SKM-1 treated with dmso at 0.1 percent for 144 hours (cell line): Measurements from ENCODE around the gene OR2AK2.

Source experiments
- DNase-seq: peaks from one replicate; lab custom pipeline; 2025; ENCODE audit not compliant: unreplicated experiment; lab: John Stamatoyannopoulos, UW

OR2AK2 gene, protein sequence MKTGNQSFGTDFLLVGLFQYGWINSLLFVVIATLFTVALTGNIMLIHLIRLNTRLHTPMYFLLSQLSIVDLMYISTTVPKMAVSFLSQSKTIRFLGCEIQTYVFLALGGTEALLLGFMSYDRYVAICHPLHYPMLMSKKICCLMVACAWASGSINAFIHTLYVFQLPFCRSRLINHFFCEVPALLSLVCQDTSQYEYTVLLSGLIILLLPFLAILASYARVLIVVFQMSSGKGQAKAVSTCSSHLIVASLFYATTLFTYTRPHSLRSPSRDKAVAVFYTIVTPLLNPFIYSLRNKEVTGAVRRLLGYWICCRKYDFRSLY

DNA sequence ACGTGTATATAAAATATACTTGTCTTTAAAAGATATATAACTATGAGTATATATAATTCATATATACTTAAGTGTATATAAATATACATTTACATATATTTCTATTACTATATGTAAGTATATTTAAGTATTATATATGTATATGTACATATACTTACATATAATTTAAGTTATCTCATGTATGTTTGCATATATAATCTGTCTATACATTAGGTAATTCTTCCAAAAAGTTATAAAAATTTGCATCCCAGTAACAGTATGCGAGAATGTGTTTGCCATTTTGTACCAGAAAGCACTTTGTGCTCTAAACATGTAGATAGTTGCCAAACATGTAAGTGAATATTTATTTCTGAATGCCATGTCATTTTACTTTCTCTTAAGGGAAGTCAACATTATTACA, at the start of gene OR2AK2:
Gene OR2AK2 (plus strand): TSS at position 301 of the 400 bp plus-strand sequence. CDS start 144 bp downstream, outside the sequence.
- DNase-seq: no peak

- no peak for DNase-seq
Observed at GRCh38 chr1:247919952-247920351, 45.1 kb upstream of the OR2AK2 start, which contains the start of gene OR2T8. TSS of gene OR2T8 (plus strand) at chr1:247920252. CDS start at chr1:247921018, 766 bp downstream.

- no peak for DNase-seq
Observed at GRCh38 chr1:247923941-247924340, 41.1 kb upstream of the OR2AK2 start.

DNA sequence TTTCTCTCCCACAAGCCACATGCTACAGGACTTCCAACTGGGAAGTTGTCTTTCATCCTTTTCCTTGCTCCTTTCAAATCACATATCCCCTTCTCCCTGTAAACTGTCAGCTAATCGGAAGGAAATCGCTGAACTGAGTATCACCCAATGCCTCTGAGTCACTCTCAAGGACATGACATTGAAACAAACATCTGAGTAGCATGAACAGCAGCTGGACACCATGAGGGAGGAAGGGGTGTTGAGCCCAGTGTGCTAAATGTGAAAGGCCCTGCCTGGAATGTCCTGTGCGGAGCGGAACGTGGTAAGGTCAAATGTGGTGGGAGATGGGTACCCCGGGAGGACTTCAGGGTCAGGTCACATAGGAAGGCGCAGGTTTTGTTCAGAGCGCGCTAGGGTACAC, 40.2 kb upstream of the OR2AK2 start, which contains the start of gene OR2AJ1:
Gene OR2AJ1 (plus strand): TSS at position 22 of the 400 bp plus-strand sequence. CDS start 8,880 bp downstream, outside the sequence.
- DNase-seq: no peak

- no peak for DNase-seq
Observed at GRCh38 chr1:247933989-247934388, 31.0 kb upstream of the OR2AK2 start.

GRCh38 chr1:247935781-247936180, 29.3 kb upstream of the OR2AK2 start:
- no peak for DNase-seq

DNA sequence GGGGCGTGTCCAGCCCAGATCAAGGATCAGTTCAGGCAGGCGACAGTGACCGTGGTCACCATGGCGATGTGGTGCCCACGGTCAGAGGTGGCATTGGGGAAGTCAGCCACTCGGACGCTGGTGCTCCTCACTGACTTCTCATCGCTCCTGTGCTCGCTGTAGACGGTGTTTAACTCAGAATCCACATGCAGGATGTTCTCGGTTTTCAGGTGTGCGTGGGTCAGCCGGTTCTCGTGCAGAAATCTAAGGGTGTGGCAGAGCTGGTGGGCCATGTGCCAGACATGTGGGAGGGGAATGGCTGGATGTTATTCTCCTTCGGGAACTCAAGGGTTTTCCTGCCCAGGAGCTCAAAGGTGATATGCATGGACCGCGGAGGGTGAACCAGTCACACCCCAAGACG, 28.6 kb upstream of the OR2AK2 start:
- DNase-seq: no peak

DNA sequence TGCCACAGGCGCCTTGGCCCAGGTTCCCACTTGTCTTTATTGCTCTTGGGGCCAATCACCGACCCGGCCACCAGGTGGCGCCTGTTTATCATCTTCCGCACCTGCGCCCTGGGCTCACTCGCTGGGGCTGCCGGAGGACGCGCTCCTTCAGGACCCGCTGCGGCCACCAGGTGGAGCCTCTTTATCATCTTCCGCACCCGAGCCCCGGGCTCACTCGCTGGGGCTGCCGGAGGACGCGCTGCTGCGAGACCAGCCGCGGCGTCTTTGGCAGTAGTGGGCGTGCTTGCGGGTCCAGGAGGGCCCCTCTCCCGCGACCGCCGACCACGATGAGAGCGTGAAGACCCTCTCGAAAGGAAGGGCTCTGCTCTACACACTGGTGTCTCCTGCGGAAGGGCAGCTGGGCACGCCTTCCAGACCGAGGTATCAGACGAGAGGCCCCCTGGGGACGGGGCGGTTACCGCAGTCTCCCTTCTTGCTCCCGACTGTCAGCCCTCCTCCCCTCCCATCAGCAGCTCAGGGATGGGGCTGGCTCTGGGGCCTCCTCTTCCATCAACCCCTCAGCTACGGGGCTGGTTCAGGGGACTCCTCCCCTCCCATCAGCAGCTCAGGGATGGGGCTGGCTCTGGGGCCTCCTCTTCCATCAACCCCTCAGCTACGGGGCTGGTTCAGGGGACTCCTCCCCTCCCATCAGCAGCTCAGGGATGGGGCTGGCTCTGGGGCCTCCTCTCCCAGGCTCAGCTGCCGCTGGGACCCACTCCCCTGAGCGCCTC, 27.9 kb upstream of the OR2AK2 start:
- peak; percentile 97 for DNase-seq

DNA sequence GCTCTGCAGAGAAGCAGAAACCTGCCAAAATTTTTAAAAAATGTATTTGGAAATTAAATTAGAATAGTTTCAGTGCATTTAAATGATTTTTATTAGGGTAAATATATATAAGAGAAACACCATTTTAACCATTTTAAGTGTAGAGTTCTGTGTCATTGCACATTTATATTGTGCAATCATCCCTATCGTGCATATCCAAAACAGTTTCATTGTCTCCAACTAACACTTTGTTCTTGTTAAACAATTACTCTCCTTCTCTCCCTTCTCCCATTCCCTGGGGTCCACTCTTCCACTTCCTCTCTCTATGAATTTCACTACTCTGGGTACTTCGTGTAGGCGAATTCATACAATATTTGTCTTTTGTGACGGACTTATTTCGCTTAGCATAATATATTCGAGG, 22.4 kb upstream of the OR2AK2 start:
- DNase-seq: no peak

DNA sequence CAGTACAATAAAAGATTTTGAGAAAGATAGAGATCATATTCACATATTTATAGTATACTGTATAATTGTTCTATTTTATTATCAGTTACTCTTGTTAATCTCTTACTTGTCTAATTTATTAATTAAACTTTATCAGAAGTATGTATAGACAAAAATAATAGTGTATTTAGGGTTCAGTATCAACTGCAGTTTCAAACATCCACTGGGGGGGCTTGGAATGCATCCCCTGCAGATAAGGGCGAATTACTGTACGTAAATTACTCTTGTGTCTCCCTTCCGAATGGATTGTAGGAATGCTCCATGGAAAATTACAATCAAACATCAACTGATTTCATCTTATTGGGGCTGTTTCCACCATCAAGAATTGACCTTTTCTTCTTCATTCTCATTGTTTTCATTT, 16.5 kb upstream of the OR2AK2 start, which contains the start of gene OR2L8:
Gene OR2L8 (plus strand): TSS at position 301 of the 400 bp plus-strand sequence. CDS start 0 bp downstream, at position 301.
- no peak for DNase-seq

DNA sequence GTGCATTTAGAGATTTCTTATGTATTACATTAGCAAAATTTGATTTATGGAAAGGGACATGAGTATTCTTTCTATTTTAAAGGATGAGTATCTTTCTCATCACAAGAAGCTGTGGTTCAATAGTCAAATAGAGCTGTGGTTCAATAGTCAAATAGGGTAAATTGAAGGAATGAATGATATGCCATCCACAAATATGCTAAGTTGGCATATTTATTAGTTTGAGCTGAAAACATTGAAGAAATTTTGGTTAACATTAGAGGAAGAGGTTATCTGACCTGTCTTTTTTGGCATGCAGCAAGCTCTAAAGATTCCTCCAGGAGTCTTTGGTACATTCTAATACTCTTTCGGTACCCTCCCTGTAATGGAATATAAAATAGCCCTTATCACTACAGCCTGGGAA, 11.6 kb upstream of the OR2AK2 start:
- DNase-seq: no peak

- no peak for DNase-seq
Observed at GRCh38 chr1:247961791-247962190, 3.2 kb upstream of the OR2AK2 start.

DNA sequence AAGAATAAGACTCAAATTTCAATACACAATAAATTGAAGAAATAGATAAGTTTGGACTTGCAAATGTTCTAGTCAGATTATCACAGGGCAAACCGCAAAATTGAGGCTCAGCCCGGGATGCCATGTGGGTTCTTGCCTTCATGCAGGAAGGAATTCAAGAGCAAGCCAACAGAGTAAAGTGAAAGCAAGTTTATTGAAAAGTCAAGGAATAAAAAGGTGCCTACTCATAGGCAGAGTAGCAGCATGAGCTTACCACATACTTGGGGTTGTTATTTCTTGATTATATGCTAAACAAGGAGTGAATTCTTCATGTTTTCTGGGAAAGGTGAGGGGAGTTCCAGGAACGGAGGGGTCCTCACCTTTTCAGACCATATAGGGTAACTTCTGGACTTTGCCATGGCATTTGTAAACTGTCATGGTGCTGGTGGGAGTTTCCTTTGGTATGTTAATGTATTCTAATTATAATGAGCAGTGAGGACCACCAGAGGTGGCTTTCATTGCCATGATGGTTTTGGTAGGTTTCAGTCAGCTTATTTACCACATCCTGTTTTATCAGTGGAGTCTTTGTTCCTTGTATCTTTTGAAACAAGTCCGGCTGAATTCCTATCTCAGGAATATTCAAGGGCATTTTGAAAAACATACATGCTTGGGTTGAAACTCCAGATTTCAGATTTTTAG, 2.0 kb upstream of the OR2AK2 start:
- DNase-seq: no peak

DNA sequence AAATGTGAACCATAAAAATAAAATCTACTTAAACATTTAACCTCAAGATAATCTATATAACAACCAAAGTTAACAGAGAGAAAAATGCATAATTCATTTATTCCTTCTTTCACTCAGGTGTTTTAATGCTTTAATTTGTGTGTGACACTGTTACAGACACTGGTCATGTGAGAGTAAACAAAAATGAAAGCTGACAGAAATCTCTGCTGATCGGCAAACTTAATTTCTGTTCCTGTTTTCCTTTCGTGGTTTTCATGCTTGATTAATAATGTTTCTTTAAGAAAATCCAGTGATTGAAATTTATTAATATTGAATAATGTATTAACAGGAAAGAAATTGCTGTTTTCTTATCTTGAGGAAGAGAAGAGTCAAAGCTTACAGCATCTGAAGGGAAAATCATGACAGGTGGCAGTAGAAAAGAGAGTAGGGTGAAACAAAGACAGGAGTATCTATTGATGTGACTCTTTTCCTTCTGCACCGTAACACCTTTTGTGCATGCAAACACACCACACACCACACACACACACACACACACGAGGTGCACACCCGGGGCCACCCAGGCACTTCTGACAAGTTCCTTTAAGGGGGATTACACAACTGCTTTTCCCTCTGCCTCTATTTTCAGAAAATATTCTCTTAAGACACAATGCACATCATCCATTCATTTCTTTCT, 1.6 kb downstream of the OR2AK2 start:
- DNase-seq: no peak

- DNase-seq: no peak
Observed at GRCh38 chr1:247992986-247993385, 28.0 kb downstream of the OR2AK2 start.

DNA sequence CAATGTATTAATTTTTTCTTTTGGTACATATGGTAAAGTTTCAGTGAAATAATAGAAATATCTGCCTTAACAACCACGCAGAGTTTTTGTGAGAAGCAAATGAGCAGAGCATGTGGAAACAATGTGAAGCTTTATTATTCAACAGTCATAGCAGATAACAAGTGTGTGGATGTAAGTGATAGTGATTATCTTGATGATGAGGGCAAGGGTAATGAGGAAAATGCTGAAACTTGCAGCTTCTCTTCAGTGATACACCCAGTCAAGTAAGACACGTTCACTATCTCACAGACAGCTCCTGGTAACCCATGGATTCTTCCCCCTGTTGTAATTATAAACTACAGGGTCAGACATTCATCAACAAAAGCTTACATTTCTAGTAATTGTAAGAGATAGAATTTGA, 33.8 kb downstream of the OR2AK2 start:
- no peak for DNase-seq

- DNase-seq: no peak
Observed at GRCh38 chr1:248000169-248000568, 35.1 kb downstream of the OR2AK2 start.

GRCh38 chr1:248007778-248008177, 42.7 kb downstream of the OR2AK2 start:
- DNase-seq: no peak

DNA sequence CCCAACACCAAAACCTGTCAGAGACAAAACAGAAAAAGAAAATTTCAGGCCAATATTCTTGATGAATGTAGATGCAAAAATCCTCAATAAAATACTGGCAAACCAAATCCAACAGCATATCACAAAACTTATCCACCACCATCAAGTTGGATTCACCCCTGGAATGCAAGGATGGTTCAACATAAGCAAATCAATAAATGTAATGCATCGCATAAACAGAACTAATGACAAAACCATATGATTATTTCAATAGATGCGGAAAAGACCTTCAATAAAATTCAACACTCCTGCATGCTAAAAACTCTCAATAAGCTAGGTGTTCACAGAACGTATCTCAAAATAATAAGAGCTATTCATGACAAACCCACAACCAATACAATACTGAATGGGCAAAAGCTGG, 44.6 kb downstream of the OR2AK2 start:
- no peak for DNase-seq

DNA sequence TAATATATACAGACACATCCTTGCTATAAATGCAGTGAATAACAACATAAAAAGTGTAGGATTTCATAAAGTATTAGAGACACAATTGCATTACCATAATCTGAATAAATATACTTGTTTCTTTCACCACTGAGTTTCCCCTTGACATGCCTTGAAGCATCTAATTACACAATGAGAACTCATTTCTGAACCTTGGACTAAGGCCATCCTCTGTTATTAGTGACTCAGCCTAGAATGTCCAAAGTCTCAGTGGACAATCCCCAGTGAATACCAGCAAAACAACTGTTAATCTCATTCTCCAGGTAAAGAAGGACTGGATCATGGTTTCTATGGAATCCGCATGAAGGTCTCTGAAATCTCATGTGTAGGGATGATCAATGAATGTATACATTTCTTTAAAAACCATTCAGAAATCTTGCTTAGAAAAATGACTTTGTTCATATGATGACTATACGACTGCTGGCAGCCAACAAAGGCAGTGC, 48.2 kb downstream of the OR2AK2 start, which contains the start of gene OR2L5:
Gene OR2L5 (plus strand): TSS at position 432 of the 482 bp plus-strand sequence. CDS start 8,288 bp downstream, outside the sequence.
- no peak for DNase-seq

- DNase-seq: no peak
Observed at GRCh38 chr1:248015803-248016202, 50.8 kb downstream of the OR2AK2 start.
